T-helper 9 cell (primary cell): ENCODE data around the gene MAD1L1.

Source experiments
- DNase-seq: peaks from one replicate; pipeline ENCODE4 v3.0.0-alpha.2; 2020

The MAD1L1 gene

DNA sequence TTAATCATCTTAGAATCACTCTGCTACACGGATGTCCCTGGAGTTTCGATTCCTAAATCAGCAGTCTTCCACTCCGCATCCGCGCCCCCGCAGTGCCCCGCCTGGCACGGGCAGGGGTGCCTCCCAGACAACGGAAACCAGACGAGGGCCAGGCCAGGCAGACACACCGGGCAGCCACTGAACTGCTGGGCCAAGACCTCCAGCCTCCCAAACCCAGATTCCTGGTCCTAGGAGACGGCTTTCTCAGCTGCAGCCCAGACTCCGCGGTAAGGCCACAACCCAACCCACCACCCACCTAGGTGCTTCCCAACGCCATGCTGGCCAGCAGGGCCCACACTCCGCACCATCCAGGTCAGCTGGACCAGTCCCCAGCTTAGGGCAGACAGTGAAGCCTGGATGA lies 33.2 kb downstream of the MAD1L1 start:
- no peak for DNase-seq

DNA sequence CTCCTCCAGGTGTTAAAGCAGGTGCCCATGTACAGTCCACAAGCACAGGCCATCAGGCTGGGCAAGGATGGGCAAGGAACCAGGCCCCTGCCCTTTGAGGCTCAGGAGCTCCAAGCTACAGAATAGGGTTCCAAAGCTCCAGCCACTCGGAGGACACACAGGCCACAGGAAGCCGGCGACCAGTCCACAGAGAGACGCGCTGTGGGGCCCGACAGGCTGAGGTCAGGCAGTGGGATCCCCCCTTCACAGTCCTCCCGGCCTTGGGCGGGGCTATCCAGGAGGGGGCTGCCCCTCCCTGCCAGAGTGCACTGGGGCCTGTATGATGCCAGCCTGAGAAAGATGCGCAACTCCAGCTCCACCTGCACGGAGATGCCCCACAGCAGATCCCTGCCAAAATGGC lies 34.0 kb downstream of the MAD1L1 start:
- no peak for DNase-seq

DNA sequence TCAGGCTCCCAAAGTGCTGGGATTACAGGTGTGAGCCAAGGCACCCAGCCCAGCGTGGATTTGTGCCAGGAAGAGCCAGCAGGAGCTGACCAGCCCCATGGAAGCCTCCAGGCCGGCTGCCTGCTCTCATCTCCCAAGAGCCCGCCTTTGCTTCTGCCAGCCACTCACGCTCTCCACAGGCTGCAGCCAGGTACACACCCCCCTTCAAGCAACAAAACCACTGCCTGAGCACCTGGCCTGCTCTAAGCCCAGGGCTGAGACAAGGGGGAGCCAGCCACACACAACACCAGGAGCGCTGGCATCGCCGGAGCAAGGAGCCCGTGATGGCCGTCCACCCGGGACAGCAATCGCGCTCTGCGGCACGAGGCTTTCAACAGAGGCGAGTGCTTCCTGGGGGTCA lies 34.5 kb downstream of the MAD1L1 start:
- no peak for DNase-seq

DNA sequence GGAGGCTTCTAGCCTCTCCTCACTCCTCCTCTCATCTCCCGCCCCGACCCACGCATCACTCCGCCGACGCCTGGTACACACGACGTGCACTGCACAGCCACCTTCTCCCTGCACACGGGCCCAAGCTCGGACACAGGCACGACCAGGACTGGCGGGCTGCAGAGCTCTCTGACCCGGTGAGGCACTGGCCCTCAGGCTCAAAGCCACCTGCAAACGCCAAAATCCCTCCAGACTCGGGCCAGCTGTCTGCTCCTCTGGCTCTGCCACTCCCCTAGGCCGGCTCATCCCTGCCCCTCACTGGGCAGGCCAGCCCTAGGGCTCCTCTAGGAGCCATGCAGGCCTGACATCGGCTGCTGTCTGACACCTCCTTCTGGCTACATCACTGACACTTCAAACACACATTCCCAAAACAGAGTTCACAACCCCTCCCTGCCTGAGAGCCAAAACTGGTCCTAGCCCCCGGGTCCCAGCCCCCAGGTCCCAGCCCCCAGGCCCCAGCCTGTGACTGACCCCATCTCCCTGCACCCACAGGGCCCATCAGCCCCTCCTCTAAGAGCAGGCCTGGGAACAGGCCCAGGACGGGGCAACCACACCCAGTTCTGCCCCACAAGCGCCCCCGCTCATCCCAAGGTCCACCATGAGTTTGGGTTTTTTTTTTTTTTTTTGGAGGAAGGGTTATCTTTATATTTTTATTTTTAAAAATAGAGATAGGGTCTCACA lies 35.1 kb downstream of the MAD1L1 start:
- DNase-seq, result no peak

DNA sequence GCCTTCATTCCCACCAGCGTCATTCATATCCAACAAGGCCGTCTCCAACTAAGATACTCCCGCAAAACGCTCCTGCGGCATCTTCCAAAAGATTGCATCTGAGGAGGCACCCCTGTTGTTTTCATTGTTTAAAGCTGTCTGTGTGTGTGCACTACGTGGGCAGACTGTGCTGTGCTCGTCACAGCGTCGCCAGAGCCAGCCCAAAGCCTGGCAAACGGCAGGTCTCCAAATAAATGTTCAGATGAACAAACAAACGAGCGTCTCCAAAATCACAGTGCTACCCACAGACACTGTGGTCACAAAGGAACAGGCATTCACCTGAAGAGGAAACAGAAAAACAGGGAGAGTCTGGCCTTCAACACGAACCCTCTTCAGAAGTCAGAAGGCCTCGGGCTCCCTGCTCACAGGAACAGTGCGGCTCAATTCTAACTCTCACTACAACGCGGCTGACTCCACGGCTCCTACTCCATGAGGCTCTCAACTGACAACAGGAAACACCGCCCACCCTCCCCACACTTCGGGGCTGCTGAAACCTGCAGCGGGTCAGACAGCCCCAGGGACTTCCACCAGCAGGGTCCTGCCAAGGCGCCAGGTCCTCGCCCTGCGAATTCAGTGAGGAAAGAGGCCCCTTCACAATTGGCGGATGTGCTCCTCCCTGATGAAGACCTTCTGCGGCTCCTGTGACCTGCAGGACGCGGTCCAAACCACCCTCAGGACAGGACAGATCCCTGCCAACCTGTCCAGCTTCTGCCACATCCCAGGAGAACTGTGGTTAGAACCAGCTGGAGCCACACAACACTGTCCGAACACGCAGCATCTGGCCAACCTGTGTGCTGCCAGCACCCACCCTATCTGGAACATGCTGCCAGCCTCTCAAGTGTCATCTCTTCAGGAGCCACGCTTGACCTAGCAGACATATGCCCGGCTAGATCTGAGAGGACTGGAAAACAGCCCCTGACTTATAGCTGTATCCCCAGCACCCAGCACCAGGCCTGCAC lies 36.1 kb downstream of the MAD1L1 start:
- DNase-seq, result no peak

DNA sequence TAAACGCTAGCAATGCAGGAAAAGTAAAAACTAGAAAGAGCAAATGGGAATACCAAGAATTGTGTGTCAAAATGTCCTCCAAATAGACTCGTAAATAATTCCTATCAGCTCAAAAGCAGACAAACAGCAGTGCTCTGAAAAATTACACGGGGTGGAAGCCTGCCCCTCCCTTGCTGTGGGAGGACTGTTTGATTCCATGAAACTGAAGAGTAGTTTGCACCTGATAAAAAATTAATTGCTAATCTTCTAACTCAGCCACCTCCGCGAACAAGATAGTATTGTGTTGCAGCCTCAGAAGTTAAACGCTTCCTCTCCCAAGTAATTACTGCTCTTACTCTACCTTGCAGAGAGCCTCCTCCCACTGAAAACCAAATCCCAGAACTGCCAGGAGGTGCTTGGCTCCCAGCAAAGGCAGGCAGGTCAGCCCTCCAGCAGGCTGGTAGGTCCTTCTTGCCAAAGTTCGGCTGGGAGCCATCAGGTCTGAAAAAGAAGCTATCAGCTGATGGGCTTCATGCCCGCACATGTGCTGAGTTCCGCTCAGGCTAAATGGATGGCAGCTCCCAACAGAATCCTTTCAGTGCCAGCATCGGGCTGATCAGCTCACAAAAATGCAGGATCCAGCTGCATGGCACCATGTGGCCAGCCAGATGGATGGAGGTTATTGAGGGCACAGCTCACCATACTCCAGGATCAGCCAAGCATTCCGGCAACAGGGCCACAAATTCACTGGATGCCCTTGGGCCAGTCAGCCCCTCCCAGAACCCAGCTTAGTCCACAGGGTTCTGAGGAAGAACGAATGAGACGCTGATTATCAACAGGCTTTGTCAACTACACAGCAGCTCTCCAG lies 37.1 kb downstream of the MAD1L1 start:
- no peak for DNase-seq

DNA sequence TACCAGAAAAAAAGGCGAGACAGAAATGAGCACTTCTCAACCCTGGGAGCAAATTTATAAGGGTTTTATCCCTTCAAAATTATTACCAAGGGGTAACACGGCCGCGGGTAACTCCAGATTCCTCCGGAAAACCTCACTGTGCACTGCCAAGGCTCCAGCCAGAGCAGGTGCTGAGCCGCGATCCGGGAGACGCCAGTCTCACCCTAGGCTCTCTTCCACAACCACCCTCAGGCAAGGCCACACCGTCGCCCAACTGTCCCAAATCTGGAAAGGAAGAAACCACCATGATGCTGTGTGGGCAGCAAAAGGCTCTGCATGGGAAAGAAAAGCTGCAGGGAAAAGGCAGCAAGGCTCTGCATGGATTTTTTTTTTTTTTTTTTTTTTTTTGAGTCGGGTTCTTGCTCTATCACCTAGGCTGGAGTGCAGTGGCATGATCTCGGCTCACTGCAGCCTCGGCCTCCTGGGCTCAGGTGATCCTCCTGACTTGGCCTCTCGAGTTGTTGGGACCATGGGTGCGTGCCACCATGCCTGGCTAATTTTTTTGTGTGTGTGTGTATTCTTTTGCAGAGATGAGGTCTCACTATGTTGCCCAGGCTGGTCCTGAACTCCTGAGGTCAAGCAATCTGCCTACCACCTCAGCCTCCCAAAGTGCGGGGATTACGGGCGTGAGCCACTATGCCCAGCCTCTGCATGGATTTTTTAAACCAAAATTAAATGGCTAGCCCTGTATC lies 39.0 kb downstream of the MAD1L1 start:
- DNase-seq, result no peak

DNA sequence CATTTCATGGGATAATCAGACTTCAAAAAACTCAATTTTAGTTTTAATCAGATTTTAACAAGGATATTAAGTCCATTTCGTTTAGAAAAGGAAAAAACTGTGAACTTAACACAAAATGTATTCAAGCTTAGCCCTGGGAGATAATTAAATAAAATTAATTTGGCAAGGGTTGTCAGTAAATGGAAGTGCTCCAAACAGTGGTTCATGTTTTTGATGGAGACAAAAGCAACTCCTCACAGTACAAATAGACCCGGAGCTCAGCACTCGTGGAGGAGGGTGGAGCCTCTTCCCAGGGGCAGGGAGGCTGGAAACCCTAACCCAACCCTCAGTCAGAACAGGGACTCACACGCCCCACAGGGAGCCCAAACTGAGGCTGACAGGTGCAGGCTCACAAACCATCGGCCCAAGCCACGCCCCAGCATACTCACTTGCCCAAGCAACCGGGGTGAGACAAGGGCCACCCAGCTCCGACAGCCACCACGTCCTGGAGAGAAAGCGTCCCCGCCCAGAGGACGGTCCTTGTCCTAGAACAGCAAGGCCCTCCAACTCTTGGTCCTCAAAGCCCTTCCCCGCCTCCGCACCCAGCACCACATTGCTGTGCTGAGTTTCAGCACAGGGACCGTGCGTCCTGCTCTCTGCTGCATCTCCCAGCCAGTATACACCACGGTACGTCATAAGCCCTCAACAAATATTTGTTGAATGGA lies 39.8 kb downstream of the MAD1L1 start:
- DNase-seq, result no peak

DNA sequence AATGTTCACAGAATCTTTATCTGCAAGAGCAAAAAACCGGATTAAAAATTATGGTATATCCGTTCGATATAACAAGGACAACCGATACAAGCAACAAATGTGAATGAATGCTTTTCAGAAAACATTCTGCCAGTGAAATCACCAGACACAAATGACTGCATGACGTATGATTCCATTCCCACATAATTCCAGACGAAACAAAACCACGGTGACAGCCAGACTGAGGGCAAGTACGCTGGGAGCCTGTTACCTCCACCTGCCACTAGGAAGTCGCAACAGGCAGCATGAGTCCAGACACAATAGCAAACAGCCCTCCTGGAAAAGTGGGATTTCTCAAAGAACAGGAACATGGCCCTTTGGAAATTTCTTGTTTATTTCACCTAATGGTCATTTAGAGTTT lies 41.7 kb downstream of the MAD1L1 start:
- no peak for DNase-seq

DNA sequence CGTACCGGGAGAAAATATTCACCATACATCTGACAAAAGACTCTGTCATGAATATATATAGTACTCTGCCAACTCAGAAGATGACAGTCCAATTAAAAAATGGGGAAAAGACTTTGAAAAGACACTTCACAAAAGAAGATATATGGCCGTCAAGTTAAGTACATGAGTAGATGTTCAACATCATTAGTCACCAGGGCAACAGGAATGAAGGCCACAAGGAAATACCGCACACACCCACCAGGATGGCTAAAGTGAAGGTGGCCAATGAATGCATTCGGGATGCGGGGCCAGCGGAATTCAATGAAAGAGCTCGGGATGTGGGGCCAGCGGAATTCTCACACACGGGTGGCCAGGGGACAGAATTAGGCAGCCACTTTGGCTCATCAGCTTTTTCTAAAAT lies 42.2 kb downstream of the MAD1L1 start:
- no peak for DNase-seq

DNA sequence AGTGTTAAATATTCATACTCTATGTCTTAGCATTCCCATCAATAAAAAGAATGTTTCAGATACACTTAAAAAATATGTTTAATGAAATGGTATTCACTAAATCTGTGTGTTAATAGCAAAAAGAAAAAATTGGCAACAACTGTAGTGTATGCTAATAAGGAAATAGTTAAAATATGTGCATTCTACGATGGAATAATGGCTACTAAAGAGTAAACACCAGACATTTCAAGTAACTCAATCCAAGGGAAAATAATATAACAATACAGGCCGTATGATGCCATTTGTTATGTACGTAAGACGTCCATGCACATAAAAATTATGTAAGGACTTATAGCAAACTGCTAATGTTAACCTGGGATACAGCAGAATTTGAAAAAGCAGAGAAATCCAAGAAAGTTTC lies 46.6 kb downstream of the MAD1L1 start:
- no peak for DNase-seq

DNA sequence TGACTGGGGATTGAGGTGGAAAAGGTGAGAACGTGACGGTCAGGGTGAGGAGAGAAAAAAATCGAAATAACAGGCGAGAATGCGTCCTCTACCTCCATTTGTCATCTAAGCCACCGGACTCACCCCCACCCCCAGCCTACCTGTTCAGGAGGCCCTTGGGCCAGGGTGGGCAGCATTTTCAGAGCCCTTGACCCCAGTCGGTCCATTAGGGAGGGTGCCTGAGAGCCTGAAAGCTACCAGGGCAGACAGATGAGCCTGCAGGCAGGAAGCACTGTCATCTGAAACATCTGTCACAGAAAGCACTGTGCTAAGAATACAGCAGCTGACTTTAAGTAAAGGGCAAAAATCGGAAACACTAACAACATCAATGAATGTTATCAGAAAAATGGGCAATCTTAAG lies 47.0 kb downstream of the MAD1L1 start:
- DNase-seq, result no peak

DNA sequence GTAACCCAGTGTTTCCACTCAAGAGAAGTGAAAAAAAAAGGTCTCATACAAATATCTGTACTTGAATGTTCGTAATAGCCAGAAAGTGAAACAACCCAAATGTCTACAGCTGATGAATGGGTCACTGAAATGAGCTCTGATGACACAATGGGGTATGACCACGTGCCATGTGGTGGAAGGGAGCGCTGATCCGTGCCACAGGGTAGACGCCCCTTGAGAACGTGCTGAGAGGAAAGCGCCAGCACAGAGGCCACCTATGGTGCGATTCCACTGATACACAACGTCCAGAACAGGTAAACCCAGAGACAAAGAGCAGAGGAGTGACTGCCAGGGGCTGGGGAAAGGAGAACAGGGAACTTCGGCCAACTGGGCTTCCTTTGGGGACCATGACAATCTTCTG lies 50.3 kb downstream of the MAD1L1 start:
- no peak for DNase-seq

DNA sequence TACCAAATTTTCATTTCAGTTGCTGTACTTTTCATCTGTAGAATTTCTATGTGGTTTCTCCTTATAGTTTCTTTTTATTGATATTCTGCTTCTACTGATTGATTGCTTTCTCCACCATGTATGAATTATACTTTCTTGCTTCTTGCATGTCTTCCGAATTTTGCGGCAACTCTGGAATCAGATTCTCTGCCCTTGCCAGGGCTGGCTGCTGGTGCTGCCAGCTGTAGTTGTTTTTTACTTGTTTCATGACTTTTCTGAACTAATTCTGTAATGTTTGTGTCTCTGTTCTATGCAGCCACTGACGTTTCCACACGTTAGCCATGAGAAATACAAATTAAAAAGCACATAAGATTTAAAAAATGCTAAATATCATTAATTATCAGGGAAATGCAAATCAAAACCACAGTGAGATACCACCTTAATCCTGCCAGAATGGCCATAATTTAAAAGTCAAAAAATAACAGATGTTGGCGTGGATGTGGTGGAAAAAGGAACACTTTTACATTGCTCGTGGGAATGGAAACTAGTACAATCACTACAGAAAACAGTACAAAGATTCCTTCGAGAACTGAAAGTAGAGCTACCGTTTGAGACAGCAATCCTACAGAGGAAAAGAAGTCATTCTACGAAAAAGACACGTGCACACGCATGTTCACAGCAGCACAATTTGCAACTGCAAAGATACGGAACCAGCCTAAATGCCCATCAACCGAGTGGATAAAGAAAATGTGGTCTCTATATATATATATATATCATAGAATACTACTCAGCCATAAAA lies 51.5 kb downstream of the MAD1L1 start:
- no peak for DNase-seq

DNA sequence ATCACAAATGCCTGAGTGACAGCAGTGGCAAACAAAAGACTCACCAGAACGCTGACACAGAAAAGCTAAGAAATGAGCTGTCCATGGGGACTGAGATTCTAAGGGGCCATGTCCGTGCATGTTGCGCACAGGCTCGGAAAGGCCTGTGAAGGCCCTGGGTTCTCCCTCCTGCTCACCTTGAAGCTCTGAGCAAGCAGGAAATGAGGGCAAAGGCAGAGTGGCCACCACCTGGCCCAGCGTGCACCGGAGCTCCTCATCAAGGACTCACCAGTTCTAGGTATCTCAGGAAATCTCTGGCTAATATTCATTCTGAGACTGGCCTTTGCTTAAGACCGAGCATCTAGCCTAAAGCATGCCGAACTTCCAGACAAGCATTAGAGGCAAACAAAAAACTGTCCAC lies 52.7 kb downstream of the MAD1L1 start:
- DNase-seq, result no peak

DNA sequence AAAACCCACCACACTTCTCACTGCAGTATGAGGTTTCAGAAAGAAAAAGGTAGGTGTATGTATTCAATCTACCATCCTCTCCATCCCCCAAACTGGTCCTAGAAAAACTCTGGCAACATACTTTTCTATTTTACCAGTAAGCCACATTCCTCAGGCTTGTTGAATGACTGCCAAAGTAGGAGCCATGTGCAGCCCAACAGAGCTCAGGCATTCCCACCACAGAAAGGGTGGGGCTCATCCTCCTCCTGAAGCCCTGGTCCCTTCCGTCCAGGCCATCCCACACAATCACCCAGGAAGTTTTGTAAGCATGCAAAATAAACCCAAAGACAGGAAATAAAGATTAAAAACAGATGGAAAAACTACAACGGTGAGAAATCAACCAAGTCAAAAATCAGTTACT lies 57.2 kb downstream of the MAD1L1 start:
- DNase-seq, result no peak

DNA sequence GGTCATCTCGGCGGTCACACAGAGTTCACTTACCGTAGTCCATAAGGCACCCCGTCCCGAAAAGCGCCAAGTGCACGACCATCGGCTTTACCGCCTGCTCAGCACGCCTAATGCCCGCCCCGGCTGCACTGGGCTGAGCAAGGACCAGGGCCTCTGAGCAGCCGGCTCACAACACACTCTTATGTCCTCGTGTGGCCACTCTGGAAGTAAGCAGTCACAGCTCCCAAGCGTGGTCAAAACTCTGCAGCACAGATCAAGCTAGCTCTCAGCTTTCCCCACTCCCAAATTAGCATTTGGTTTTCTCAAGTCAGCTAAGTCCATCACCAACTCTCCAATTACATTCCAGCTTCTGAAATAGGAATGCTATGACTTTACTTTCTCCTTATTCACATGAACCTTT lies 57.7 kb downstream of the MAD1L1 start:
- no peak for DNase-seq

DNA sequence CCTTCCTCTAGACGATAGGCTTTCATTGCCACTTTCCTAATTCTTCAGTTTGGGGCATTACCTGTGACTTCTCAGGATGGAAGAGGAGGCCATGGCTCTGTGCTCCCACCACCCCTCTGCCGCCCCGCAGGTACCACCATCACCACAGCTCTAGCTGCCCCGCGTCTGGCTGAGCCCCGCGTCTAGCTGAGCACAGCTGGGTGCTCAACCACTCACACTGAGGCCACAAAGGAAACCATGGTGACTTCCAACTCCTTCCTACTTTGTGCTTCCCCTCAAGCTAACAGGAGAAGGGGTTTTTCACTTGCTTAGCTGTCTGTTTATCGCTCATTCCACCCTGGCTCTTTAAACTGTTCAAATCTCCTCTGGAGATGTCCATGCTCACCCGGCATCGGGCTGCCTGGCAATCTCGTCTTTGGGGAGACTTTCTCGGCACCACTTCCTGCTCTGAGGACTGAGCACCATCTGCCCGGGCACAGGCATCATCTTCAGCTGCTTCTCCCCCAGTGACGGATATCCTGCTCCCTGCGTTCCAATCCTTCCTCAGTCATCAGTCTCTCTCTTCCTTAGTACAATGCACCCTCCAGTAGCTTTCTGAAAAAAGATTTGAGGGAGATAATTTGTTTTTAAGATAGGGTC lies 59.4 kb downstream of the MAD1L1 start:
- no peak for DNase-seq

DNA sequence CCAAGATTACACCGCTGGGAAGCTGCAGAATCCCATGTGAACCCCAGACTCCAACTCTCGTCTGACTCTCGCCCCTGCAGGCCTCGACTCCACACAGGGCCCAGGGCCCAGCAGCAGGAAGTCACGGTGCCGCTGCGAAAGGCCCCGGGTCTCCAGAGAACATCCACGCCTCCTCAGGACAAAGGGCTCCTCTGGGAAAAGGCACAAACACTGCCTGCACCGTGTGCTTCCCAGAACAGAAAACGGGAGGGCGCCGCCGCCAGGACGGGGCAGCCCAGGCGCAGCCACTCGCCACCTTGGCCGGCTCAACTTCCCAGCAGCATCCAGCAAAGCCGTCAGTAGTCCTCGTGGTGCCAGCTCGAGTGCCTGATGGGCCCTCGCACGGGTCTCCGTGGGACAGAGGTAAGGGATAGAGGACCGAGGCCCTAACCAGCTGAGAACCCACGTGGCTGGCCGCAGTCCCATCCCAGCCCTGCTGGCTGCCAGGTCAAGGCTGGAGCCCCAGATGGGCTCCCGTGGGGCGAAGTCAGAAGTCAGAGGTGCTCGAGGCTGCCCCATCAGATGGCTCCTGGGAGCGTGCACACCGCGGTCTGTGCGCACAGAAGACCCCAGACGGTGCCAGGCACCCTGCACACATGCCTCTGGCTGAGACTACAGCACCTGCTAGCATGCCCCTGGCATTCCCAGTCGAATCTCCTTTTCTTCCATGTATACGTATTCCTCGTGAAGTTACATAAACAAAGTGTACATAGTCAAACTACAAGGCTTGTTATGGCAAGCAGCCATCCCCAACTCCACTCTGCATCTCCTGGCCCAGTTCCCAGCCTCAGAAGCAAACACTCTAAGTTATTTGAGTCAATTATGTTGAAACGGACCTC lies 60.2 kb downstream of the MAD1L1 start:
- no peak for DNase-seq
